Endothelial cell of umbilical vein (primary cell): ENCODE data around the gene JUP. TPM values are rescaled to one million over a fixed set of nuclear protein-coding genes. Genes with fewer than 3 reads are reported as not detected.

Source experiments
- BruUV-seq: library from RNA; stranded (reverse); fragments of 400-500 nt; replicated peaks from 2 replicates; lab custom pipeline; 2021; lab: Mats Ljungman, UMichigan
- CTCF ChIA-PET: fragments of 300-600, 350-600 bp; sonication (Branson Sonifier 250); formaldehyde crosslinking; loops from one replicate; lab custom pipeline; 2021; ENCODE audit warnings: antibody characterized with exemption, inconsistent platforms; lab: Charles Lee
- POLR2A ChIA-PET: fragments of 300-600, 350-600 bp; sonication (Branson Sonifier 250); formaldehyde crosslinking; loops from one replicate; lab custom pipeline; 2021; ENCODE audit warnings: antibody characterized with exemption, inconsistent platforms; lab: Charles Lee
- DNase-seq: peaks from one replicate; pipeline ENCODE4 v3.0.0-alpha.2; 2011; ENCODE audit warnings: low read depth, low spot score
- FAIRE-seq: peaks from 2 replicates; lab custom pipeline; 2011; peaks lifted over from hg19 to GRCh38; lab: Jason Lieb, UNC
- H2AFZ ChIP-seq: 2 replicates; pipeline ENCODE4 v1.6.0; 2012; ENCODE audit warnings: low read depth, low read length, control low read depth, inconsistent platforms
- H3K27ac ChIP-seq: 2 replicates; pipeline ENCODE4 v1.5.1; 2011; ENCODE audit warnings: low read depth, mild to moderate bottlenecking, control low read depth, low read length, moderate library complexity; ENCODE audit not compliant: insufficient read depth
- H3K27me3 ChIP-seq, 2 experiments: 2 replicates each; pipeline versions ENCODE4 v1.6.0 to v1.6.1; 2011; ENCODE audit warnings: low read length in 2 of 2, mixed read lengths in 1 of 2; ENCODE audit not compliant: control insufficient read depth in 2 of 2, insufficient read depth in 2 of 2
- H3K36me3 ChIP-seq, 2 experiments: 2 replicates in 1 of 2; 3 replicates in 1 of 2; pipeline ENCODE4 v1.5.1; 2011; ENCODE audit warnings: low read length in 2 of 2, mild to moderate bottlenecking in 1 of 2, moderate library complexity in 1 of 2; ENCODE audit not compliant: control insufficient read depth in 2 of 2, insufficient read depth in 2 of 2; ENCODE audit errors: extremely low read depth in 1 of 2
- H3K4me1 ChIP-seq: 3 replicates; pipeline ENCODE4 v1.5.1; 2011; ENCODE audit warnings: mild to moderate bottlenecking, low read length; ENCODE audit not compliant: control insufficient read depth, insufficient read depth; ENCODE audit errors: extremely low read depth
- H3K4me2 ChIP-seq: 2 replicates; pipeline ENCODE4 v1.6.1; 2011; ENCODE audit warnings: low read length, control low read depth, mixed read lengths; ENCODE audit not compliant: insufficient read depth
- H3K4me3 ChIP-seq, 3 experiments: fragments of 200-600 bp in 1 of 3; sonication (generic), shearing (Covaris generic) in 1 of 3; replicated peaks in 1 of 3; 2 replicates each; pipeline ENCODE4 v1.5.1; 2011 to 2016; ENCODE audit warnings: control low read depth in 3 of 3, low read length in 3 of 3, mild to moderate bottlenecking in 2 of 3, inconsistent platforms in 1 of 3, low read depth in 1 of 3, moderate library complexity in 1 of 3; ENCODE audit not compliant: insufficient read depth in 1 of 3
- H3K79me2 ChIP-seq: 2 replicates; pipeline ENCODE4 v1.6.0; 2012; ENCODE audit warnings: low read length, inconsistent platforms; ENCODE audit not compliant: control insufficient read depth, insufficient read depth
- H3K9ac ChIP-seq: replicated peaks from 2 replicates; pipeline ENCODE3; 2011; ENCODE audit warnings: low read length, control low read depth; ENCODE audit not compliant: insufficient read depth; ENCODE audit errors: extremely low read depth
- H3K9me1 ChIP-seq: replicated peaks from 3 replicates; pipeline ENCODE4 v1.6.0; 2011; ENCODE audit warnings: mild to moderate bottlenecking, low read length; ENCODE audit not compliant: control insufficient read depth, insufficient read depth; ENCODE audit errors: extremely low read depth
- H3K9me3 ChIP-seq: replicated peaks from 2 replicates; pipeline ENCODE4 v1.5.1; 2012; ENCODE audit warnings: low read length, inconsistent platforms; ENCODE audit not compliant: control insufficient read depth, insufficient read depth
- H4K20me1 ChIP-seq: replicated peaks from 2 replicates; pipeline ENCODE3; 2011; ENCODE audit warnings: mild to moderate bottlenecking, low read length; ENCODE audit not compliant: control insufficient read depth, insufficient read depth; ENCODE audit errors: extremely low read depth
- CTCF ChIP-seq, 2 donors: IDR thresholded peaks; 1 replicate in 1 of 2; 2 replicates in 1 of 2; pipeline ENCODE4 v1.5.1; 2011; ENCODE audit warnings: low read length in 2 of 2, mild to moderate bottlenecking in 2 of 2, moderate library complexity in 2 of 2, control low read depth in 1 of 2, inconsistent platforms in 1 of 2, low read depth in 1 of 2; ENCODE audit not compliant: insufficient read depth in 1 of 2; ENCODE audit errors: extremely low read depth in 1 of 2
- EZH2 ChIP-seq: IDR thresholded peaks from 2 replicates; pipeline ENCODE4 v1.6.1; 2012; ENCODE audit warnings: borderline replicate concordance, low read depth, mild to moderate bottlenecking, moderate library complexity, low read length, inconsistent platforms; ENCODE audit not compliant: severe bottlenecking
- FOS ChIP-seq: IDR thresholded peaks from 2 replicates; pipeline ENCODE4 v1.6.1; 2011; ENCODE audit warnings: mild to moderate bottlenecking, low read length, moderate library complexity, borderline replicate concordance; ENCODE audit not compliant: insufficient read depth
- GATA2 ChIP-seq: IDR thresholded peaks from 2 replicates; pipeline ENCODE4 v1.7.0; 2011; ENCODE audit warnings: low read depth, mild to moderate bottlenecking, moderate library complexity, mixed read lengths, low read length; ENCODE audit not compliant: insufficient read length, insufficient read depth
- JUN ChIP-seq: IDR thresholded peaks from 2 replicates; pipeline ENCODE4 v1.6.1; 2011; ENCODE audit warnings: borderline replicate concordance, low read depth; ENCODE audit not compliant: insufficient read length, insufficient read depth
- MAX ChIP-seq: IDR thresholded peaks from 2 replicates; pipeline ENCODE4 v1.6.1; 2011; ENCODE audit not compliant: insufficient read depth, insufficient read length
- MYC ChIP-seq: IDR thresholded peaks from one replicate; pipeline ENCODE4 v1.6.1; 2011; ENCODE audit warnings: mild to moderate bottlenecking, low read depth, low read length
- POLR2A ChIP-seq: IDR thresholded peaks from 2 replicates; pipeline ENCODE4 v1.6.1; 2012; ENCODE audit warnings: low read depth, mild to moderate bottlenecking, control low read depth, low read length
- POLR2AphosphoS5 ChIP-seq: IDR thresholded peaks from 2 replicates; pipeline ENCODE4 v1.6.1; 2012; ENCODE audit warnings: low read depth, mild to moderate bottlenecking, control low read depth, low read length, moderate library complexity; ENCODE audit not compliant: insufficient read depth
- dilution Hi-C: fragments of 300-500 bp; cut with MboI; formaldehyde crosslinking; loops from one replicate; pipeline ENCODE4 v1.15.0; 2019; ENCODE audit warnings: low sequenced_read_pairs; ENCODE audit not compliant: extremely low pct_ligation_motif_present
- intact Hi-C: fragments of 100-400 bp; cut with micrococcal nuclease; formaldehyde crosslinking; loops from one replicate; pipeline ENCODE4 v1.10.0; 2022
- polyA plus RNA-seq, 4 experiments: library from polyadenylated mRNA; depleted of rRNA in 3 of 4; stranded (reverse) in 3 of 4; unstranded in 1 of 4; fragments of >200 nt; gene quantifications; 2 replicates each; pipeline versions ENCODE4 v1.2.1 to v1.2.3, GENCODE V29; 2011 to 2012; ENCODE audit warnings: missing spikeins in 1 of 4
- total RNA-seq: library from RNA; stranded (reverse); gene quantifications from 2 replicates; pipeline ENCODE4 v1.2.3, GENCODE V29; 2021

Gene JUP
- total and polyA plus RNA-seq, 2 donors (not counting 3 experiments of a cell fraction or from before 2014, with no cell fraction given) = 98.0 to 171 TPM

- no peaks in the 10 kb centered on the region for H4K20me1 ChIP-seq
- H3K79me2 ChIP-seq = no peaks in the 10 kb centered on the region
- CTCF ChIA-PET = interaction anchor here (0.6 to 9.8 kb wide), 22 partner anchors 8 to 158 kb away, joined by 3 to 98 read pairs (median 4); partner anchors contain the start of genes JUP, KLHL11 and P3H4
- no peak overlapping the region for H2AFZ ChIP-seq
- H3K36me3 ChIP-seq = no peaks in the 10 kb centered on the region
- H3K27me3 ChIP-seq = no peaks in the 10 kb centered on the region
- FAIRE-seq = no peak
- H3K9ac ChIP-seq = no peak overlapping the region
- peaks cover 8% of the 10 kb centered on the region for H3K4me1 ChIP-seq
- no peak overlapping the region for H3K27ac ChIP-seq
- no TSS peak for BruUV-seq
- no peak for DNase-seq
- no peaks in the 10 kb centered on the region for H3K9me3 ChIP-seq
- intact Hi-C loops (loop anchor here (1.0 to 2.0 kb wide), 4 partner anchors 14 to 62 kb away; partner anchors contain the start of gene JUP), dilution Hi-C loops (loop anchor here (10.0 kb wide), 1 partner anchor 56 kb away; no protein-coding TSS in a partner anchor)
- H3K4me2 ChIP-seq = no peak overlapping the region
- no peaks in the 10 kb centered on the region for H3K9me1 ChIP-seq
- H3K4me3 ChIP-seq = no peak overlapping the region
- POLR2A ChIA-PET = interaction anchor here (1.0 to 2.1 kb wide), 4 partner anchors 14 to 23 kb away, joined by 3 to 10 read pairs (median 7); partner anchors contain the start of gene JUP
- TF ChIP-seq MAX (no peak), MYC (no peak), POLR2A (no peak), POLR2AphosphoS5 (no peak), JUN (no peak), EZH2 (no peak), GATA2 (no peak), FOS (no peak), CTCF (IDR thresholded peaks at IDR 0.05; ENCODE audit: extremely low read depth in 1 of 2, insufficient read depth in 1 of 2, low read depth in 1 of 2, low read length in 2 of 2) (no peak)
Measured at GRCh38 chr17:41800601-41801373, 14.3 kb upstream of the JUP start.
